ENCODE measurements around the gene TTC4.

DNA sequence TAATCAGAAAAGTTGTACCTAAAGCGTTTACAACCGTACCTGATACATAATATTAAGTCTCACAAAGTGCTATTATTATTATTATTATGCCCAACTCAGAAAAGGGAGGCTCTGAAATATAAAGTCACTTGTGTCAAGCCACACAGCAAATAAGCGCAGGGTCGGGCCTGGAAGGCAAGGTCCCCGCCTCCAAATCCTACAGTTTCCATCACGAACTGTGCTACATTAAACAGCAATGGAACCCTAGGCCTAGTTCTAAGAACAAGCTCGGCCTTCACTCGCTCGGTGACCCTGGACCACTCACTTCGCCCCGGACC lies 48.1 kb downstream of the TTC4 start:
- TF ChIP-seq, protein P1, sequence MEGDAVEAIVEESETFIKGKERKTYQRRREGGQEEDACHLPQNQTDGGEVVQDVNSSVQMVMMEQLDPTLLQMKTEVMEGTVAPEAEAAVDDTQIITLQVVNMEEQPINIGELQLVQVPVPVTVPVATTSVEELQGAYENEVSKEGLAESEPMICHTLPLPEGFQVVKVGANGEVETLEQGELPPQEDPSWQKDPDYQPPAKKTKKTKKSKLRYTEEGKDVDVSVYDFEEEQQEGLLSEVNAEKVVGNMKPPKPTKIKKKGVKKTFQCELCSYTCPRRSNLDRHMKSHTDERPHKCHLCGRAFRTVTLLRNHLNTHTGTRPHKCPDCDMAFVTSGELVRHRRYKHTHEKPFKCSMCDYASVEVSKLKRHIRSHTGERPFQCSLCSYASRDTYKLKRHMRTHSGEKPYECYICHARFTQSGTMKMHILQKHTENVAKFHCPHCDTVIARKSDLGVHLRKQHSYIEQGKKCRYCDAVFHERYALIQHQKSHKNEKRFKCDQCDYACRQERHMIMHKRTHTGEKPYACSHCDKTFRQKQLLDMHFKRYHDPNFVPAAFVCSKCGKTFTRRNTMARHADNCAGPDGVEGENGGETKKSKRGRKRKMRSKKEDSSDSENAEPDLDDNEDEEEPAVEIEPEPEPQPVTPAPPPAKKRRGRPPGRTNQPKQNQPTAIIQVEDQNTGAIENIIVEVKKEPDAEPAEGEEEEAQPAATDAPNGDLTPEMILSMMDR (conservative IDR thresholded peaks at IDR 0.05; ENCODE audit: low read length) = no peak
- no peak for TF ChIP-seq EZH2phosphoT487 (IDR thresholded peaks at IDR 0.05; ENCODE audit: borderline replicate concordance)

Data from Loucy (cell line).